Keratinocyte (primary cell): Measurements from ENCODE around the gene A1BG. TPM values are rescaled to one million over a fixed set of nuclear protein-coding genes. Genes with fewer than 3 reads are reported as not detected.

ENCODE experiments used
- DNase-seq: peaks from one replicate; pipeline ENCODE4 v3.0.0-alpha.2; 2011; ENCODE audit warnings: low read depth, missing footprints, low spot score
- FAIRE-seq: peaks from 2 replicates; lab custom pipeline; 2011; peaks lifted over from hg19 to GRCh38; lab: Jason Lieb, UNC
- H2AFZ ChIP-seq: 2 replicates; pipeline ENCODE4 v1.6.0; 2012; ENCODE audit warnings: low read length, control low read depth, inconsistent platforms; ENCODE audit not compliant: control insufficient read depth
- H3K27ac ChIP-seq: 2 replicates; pipeline ENCODE4 v1.5.1; 2011; ENCODE audit warnings: low read length; ENCODE audit not compliant: control insufficient read depth, insufficient read depth
- H3K27me3 ChIP-seq: 3 replicates; pipeline ENCODE4 v1.6.0; 2011; ENCODE audit warnings: low read length; ENCODE audit not compliant: control insufficient read depth, insufficient read depth; ENCODE audit errors: extremely low read depth
- H3K36me3 ChIP-seq, 2 experiments: 2 replicates in 1 of 2; 3 replicates in 1 of 2; pipeline ENCODE4 v1.5.1; 2011; ENCODE audit warnings: low read length in 2 of 2, mild to moderate bottlenecking in 1 of 2; ENCODE audit not compliant: control insufficient read depth in 2 of 2, insufficient read depth in 2 of 2; ENCODE audit errors: extremely low read depth in 1 of 2
- H3K4me1 ChIP-seq: 3 replicates; pipeline ENCODE4 v1.5.1; 2011; ENCODE audit warnings: low read length; ENCODE audit not compliant: control insufficient read depth, insufficient read depth; ENCODE audit errors: extremely low read depth
- H3K4me2 ChIP-seq: 3 replicates; pipeline ENCODE4 v1.6.0; 2011; ENCODE audit warnings: low read depth, low read length; ENCODE audit not compliant: control insufficient read depth, insufficient read depth; ENCODE audit errors: extremely low read depth
- H3K4me3 ChIP-seq, 3 experiments: fragments of 200-600 bp in 1 of 3; sonication (generic) in 1 of 3; 2 replicates in 2 of 3; 3 replicates in 1 of 3; pipeline ENCODE4 v1.5.1; 2011 to 2016; ENCODE audit warnings: low read length in 3 of 3, mild to moderate bottlenecking in 3 of 3, control low read depth in 2 of 3, inconsistent platforms in 1 of 3, low read depth in 1 of 3, mixed read lengths in 1 of 3, mixed run types in 1 of 3, moderate library complexity in 1 of 3; ENCODE audit not compliant: control insufficient read depth in 2 of 3, insufficient read depth in 2 of 3; ENCODE audit errors: extremely low read depth in 1 of 3
- H3K79me2 ChIP-seq: 2 replicates; pipeline ENCODE4 v1.6.0; 2012; ENCODE audit warnings: low read length; ENCODE audit not compliant: control insufficient read depth, insufficient read depth
- H3K9ac ChIP-seq: 3 replicates; pipeline ENCODE4 v1.6.0; 2011; ENCODE audit warnings: low read length; ENCODE audit not compliant: control insufficient read depth, insufficient read depth; ENCODE audit errors: extremely low read depth
- H3K9me1 ChIP-seq: 3 replicates; pipeline ENCODE4 v1.6.0; 2011; ENCODE audit warnings: low read length; ENCODE audit not compliant: control insufficient read depth, insufficient read depth; ENCODE audit errors: extremely low read depth
- H3K9me3 ChIP-seq: 2 replicates; pipeline ENCODE4 v1.5.1; 2012; ENCODE audit warnings: low read depth, low read length; ENCODE audit not compliant: control insufficient read depth
- H4K20me1 ChIP-seq: 3 replicates; pipeline ENCODE4 v1.6.0; 2011; ENCODE audit warnings: low read length; ENCODE audit not compliant: control insufficient read depth, insufficient read depth; ENCODE audit errors: extremely low read depth
- CTCF ChIP-seq, 3 experiments: IDR thresholded peaks in 1 of 3; conservative IDR thresholded peaks in 1 of 3; optimal IDR thresholded peaks in 1 of 3; 2 replicates in 2 of 3; 3 replicates in 1 of 3; pipeline versions ENCODE3 to v1.5.1; 2011; ENCODE audit warnings: low read length in 3 of 3, mild to moderate bottlenecking in 3 of 3, moderate library complexity in 2 of 3, control low read depth in 1 of 3, inconsistent platforms in 1 of 3; ENCODE audit not compliant: insufficient read depth in 2 of 3; ENCODE audit errors: extremely low read depth in 1 of 3
- EZH2 ChIP-seq: IDR thresholded peaks from one replicate; pipeline ENCODE4 v1.6.1; 2012; ENCODE audit warnings: inconsistent platforms, mild to moderate bottlenecking, low read length, moderate library complexity
- dilution Hi-C: fragments of 300-500 bp; cut with MboI; formaldehyde crosslinking; loops from one replicate; pipeline ENCODE4 v1.7.0; 2020; ENCODE audit warnings: low sequenced_read_pairs; ENCODE audit not compliant: extremely low pct_ligation_motif_present
- polyA plus RNA-seq, 5 experiments: library from polyadenylated mRNA; depleted of rRNA in 3 of 5; stranded (reverse) in 3 of 5; stranded (forward) in 1 of 5; unstranded in 1 of 5; fragments of >200 nt; gene quantifications; 1 replicate in 1 of 5; 2 replicates in 3 of 5; 3 replicates in 1 of 5; pipeline versions ENCODE4 v1.2.1 to v1.2.3, GENCODE V29; 2011 to 2012; ENCODE audit warnings: missing spikeins in 2 of 5, low read depth in 1 of 5, low replicate concordance in 1 of 5

Gene A1BG
- polyA plus RNA-seq, 1 donor (not counting 4 experiments of a cell fraction or from before 2014, with no cell fraction given), result 1.4 TPM

DNA sequence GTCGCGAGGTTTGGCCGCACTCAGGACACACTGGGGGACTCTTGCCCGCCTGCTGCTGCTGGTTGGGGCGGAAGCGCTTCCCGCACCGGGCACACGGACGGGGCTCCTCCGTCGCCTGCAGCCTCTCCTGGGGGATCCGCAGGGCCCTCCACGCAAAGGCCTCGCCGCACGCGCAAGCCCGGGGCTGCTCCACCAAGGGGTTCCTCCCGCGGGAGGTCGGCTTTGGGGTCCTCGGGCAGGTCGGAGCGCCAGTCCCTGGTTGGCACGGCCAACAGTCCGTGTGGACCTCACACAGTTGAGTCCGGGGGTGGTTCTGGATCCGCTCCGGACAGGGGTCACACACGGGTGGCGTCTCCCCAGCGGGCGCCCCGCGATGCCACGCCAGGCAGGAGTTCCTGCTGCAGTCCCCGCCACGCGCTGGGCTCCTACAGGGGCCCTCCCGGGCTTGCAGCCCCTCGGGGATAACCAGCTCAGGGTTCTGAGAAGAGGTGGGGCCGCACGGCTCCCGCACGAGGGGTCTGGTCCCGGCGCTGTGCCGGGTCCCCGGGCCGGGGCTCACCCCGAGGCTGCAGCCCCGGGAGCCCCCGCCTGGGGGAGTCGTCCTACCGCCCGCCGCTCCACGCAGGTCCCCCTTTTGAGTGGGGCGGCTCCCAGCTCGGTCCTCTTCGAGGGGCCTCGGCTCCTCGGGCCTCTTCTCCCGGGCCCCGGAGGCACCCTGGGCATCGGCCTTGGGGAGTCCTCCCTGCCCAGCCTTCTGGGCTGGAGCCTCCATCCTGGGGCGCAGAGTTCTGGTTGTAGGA is 15.5 kb upstream of the A1BG start:
- no peak overlapping the region for H3K9ac ChIP-seq
- H3K36me3 ChIP-seq, result no peaks in the 10 kb centered on the region
- H3K79me2 ChIP-seq, result no peaks in the 10 kb centered on the region
- no peak overlapping the region for H3K4me3 ChIP-seq
- no peaks in the 10 kb centered on the region for H3K9me1 ChIP-seq
- no peak overlapping the region for H3K27ac ChIP-seq
- H4K20me1 ChIP-seq, result no peaks in the 10 kb centered on the region
- H3K4me2 ChIP-seq, result no peak overlapping the region
- H3K9me3 ChIP-seq, result no peaks in the 10 kb centered on the region
- H2AFZ ChIP-seq, result no peak overlapping the region
- H3K4me1 ChIP-seq, result no peaks in the 10 kb centered on the region
- no peak for TF ChIP-seq EZH2
- TF ChIP-seq CTCF (optimal IDR thresholded peaks at IDR 0.05 in 1 of 3, IDR thresholded peaks at IDR 0.05 in 1 of 3, conservative IDR thresholded peaks at IDR 0.05 in 1 of 3; ENCODE audit: extremely low read depth in 1 of 3, insufficient read depth in 2 of 3, low read length in 3 of 3), result no peak
- dilution Hi-C loops, result no loop called here
- no peak for FAIRE-seq
- no peak for DNase-seq
- H3K27me3 ChIP-seq, result no peaks in the 10 kb centered on the region

- no peak overlapping the region for H3K9ac ChIP-seq
- TF ChIP-seq CTCF (optimal IDR thresholded peaks at IDR 0.05 in 1 of 3, IDR thresholded peaks at IDR 0.05 in 1 of 3, conservative IDR thresholded peaks at IDR 0.05 in 1 of 3; ENCODE audit: extremely low read depth in 1 of 3, insufficient read depth in 2 of 3, low read length in 3 of 3), result no peak
- no peaks in the 10 kb centered on the region for H3K27me3 ChIP-seq
- no peak overlapping the region for H3K4me2 ChIP-seq
- no peak for DNase-seq
- no peak overlapping the region for H3K27ac ChIP-seq
- H3K4me1 ChIP-seq, result no peaks in the 10 kb centered on the region
- H2AFZ ChIP-seq, result no peak overlapping the region
- dilution Hi-C loops, result no loop called here
- FAIRE-seq, result no peak
- H3K9me3 ChIP-seq, result no peaks in the 10 kb centered on the region
- no peaks in the 10 kb centered on the region for H3K36me3 ChIP-seq
- H3K79me2 ChIP-seq, result no peaks in the 10 kb centered on the region
- no peaks in the 10 kb centered on the region for H4K20me1 ChIP-seq
- no peak overlapping the region for H3K4me3 ChIP-seq
- no peaks in the 10 kb centered on the region for H3K9me1 ChIP-seq
These were observed 14.6 kb upstream of the A1BG start for GRCh38 chr19:58367698-58368454.
